Measurements from ENCODE around the gene MRPL4.

DNA sequence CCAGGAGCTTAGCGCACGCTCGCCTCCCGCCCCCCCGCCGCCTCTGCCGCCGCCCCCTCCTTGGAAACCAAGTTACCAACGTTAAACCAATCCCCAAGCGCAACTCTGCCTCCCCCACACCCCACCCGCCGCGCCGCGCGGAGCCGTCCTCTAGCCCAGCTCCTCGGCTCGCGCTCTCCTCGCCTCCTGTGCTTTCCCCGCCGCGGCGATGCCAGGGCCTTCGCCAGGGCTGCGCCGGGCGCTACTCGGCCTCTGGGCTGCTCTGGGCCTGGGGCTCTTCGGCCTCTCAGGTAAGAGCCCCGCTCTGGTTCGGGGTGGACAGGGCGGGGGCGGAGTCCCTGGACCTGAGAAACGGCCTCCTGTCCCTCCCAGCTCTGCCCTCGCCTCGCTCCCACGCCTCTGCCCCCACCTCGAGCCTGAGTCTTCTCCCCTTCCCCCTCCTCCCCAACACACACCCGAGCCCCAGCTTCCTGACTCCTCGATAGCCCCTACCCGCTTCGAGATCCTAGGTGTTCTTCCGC lies 37.9 kb downstream of the MRPL4 start, which contains the start of gene ICAM5:
- TF ChIP-seq, protein P1, sequence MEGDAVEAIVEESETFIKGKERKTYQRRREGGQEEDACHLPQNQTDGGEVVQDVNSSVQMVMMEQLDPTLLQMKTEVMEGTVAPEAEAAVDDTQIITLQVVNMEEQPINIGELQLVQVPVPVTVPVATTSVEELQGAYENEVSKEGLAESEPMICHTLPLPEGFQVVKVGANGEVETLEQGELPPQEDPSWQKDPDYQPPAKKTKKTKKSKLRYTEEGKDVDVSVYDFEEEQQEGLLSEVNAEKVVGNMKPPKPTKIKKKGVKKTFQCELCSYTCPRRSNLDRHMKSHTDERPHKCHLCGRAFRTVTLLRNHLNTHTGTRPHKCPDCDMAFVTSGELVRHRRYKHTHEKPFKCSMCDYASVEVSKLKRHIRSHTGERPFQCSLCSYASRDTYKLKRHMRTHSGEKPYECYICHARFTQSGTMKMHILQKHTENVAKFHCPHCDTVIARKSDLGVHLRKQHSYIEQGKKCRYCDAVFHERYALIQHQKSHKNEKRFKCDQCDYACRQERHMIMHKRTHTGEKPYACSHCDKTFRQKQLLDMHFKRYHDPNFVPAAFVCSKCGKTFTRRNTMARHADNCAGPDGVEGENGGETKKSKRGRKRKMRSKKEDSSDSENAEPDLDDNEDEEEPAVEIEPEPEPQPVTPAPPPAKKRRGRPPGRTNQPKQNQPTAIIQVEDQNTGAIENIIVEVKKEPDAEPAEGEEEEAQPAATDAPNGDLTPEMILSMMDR (IDR thresholded peaks at IDR 0.05) = no peak
- TF ChIP-seq EP300 (IDR thresholded peaks at IDR 0.05) (no peak), POLR2A (IDR thresholded peaks at IDR 0.05; ENCODE audit: low read depth) (no peak)
